Gastrocnemius medialis (tissue), 4 donors: ENCODE data around the gene CERS5. TPM values are rescaled to one million over a fixed set of nuclear protein-coding genes. Genes with fewer than 3 reads are reported as not detected.

ENCODE experiments used
- ATAC-seq, 2 donors: fragments of 150-250 bp; one replicate each; pipeline ENCODE4 v1.9.1; 2016
- DNase-seq, 2 donors: peaks; one replicate each; pipeline ENCODE4 v3.0.0-alpha.2; 2019
- H3K27ac ChIP-seq, 4 donors: fragments of 200-600 bp; sonication (generic); 1 replicate in 1 of 4; 2 replicates in 3 of 4; pipeline ENCODE4 v1.5.1; 2016 to 2018; ENCODE audit warnings: mild to moderate bottlenecking in 2 of 4, moderate library complexity in 1 of 4
- H3K27me3 ChIP-seq, 3 donors: fragments of 200-600 bp; sonication (generic) in 2 of 3; 1 replicate in 1 of 3; 2 replicates in 2 of 3; pipeline versions ENCODE4 v1.5.1 to v1.6.0; 2016 to 2019; ENCODE audit warnings: mild to moderate bottlenecking in 1 of 3, moderate library complexity in 1 of 3
- H3K36me3 ChIP-seq, 2 donors: fragments of 200-600 bp; sonication (generic) in 1 of 2; one replicate each; pipeline ENCODE4 v1.5.1; 2017 to 2018
- H3K4me1 ChIP-seq, 2 donors: fragments of 200-600 bp; sonication (generic) in 1 of 2; one replicate each; pipeline ENCODE4 v1.5.1; 2016 to 2017; ENCODE audit warnings: mild to moderate bottlenecking in 2 of 2
- H3K4me3 ChIP-seq, 4 donors: fragments of 200-600 bp; sonication (generic) in 3 of 4; 1 replicate in 1 of 4; 2 replicates in 3 of 4; pipeline ENCODE4 v1.5.1; 2016 to 2019; ENCODE audit warnings: mild to moderate bottlenecking in 2 of 4
- H3K9me3 ChIP-seq, 3 donors: fragments of 200-600 bp; sonication (generic) in 2 of 3; 1 replicate in 1 of 3; 2 replicates in 2 of 3; pipeline ENCODE4 v1.5.1; 2016 to 2019
- CTCF ChIP-seq, 5 experiments: fragments of 450-650 bp in 3 of 5; fragments of 200-600 bp in 2 of 5; sonication (generic) in 2 of 5; IDR thresholded peaks in 4 of 5; conservative IDR thresholded peaks in 1 of 5; 1 replicate in 4 of 5; 2 replicates in 1 of 5; pipeline ENCODE4 v1.5.1; 2016 to 2019; ENCODE audit warnings: antibody characterized with exemption in 5 of 5, mild to moderate bottlenecking in 3 of 5, moderate library complexity in 3 of 5
- POLR2A ChIP-seq, 2 donors: fragments of 450-650 bp; IDR thresholded peaks; one replicate each; pipeline ENCODE4 v1.6.1; 2017; ENCODE audit warnings: antibody characterized with exemption in 2 of 2, mild to moderate bottlenecking in 2 of 2, moderate library complexity in 2 of 2
- in situ Hi-C, 4 donors: fragments of 200-750 bp; cut with MboI; loops; one replicate each; pipeline versions ENCODE4 v1.15.0 to v1.8.0; 2017; ENCODE audit warnings: low sequenced_read_pairs in 4 of 4
- intact Hi-C: fragments of 100-400 bp; cut with DNase I; formaldehyde crosslinking; loops from one replicate; pipeline ENCODE4 v1.15.1; 2023; ENCODE audit warnings: low total_unique reads
- total RNA-seq, 4 donors: library from RNA; depleted of rRNA; stranded (reverse); fragments of >200 nt; gene quantifications; one replicate each; pipeline versions ENCODE4 v1.1.0 to v1.2.3, GENCODE V29; 2016

The CERS5 gene
- total RNA-seq, 4 donors from 2014 or later = 5.4 to 9.2 (median 7.3) TPM

GRCh38 chr12:50190859-50191258, 23.7 kb upstream of the CERS5 start:
- Histone ChIP-seq H3K4me3 (no peak overlapping the region), H3K27me3 (no peaks in the 10 kb centered on the region), H3K36me3 (peaks cover 0 to 5% of the 10 kb centered on the region in 2 donors), H3K4me1 (peaks cover 9 to 30% of the 10 kb centered on the region in 2 donors), H3K27ac (no peak overlapping the region), H3K9me3 (no peaks in the 10 kb centered on the region)
- TF ChIP-seq CTCF (IDR thresholded peaks at IDR 0.05 in 4 of 5, conservative IDR thresholded peaks at IDR 0.05 in 1 of 5) (no peak), POLR2A (IDR thresholded peaks at IDR 0.05) (no peak)
- intact Hi-C loops (no loop called here), in situ Hi-C loops (no loop called here)
- no peak for DNase-seq
- ATAC-seq = no peak

- TF ChIP-seq CTCF (IDR thresholded peaks at IDR 0.05 in 4 of 5, conservative IDR thresholded peaks at IDR 0.05 in 1 of 5) (no peak), POLR2A (IDR thresholded peaks at IDR 0.05) (no peak)
- Histone ChIP-seq H3K36me3 (peaks cover 0 to 5% of the 10 kb centered on the region in 2 donors), H3K27ac (peak overlapping the region in 1 of 4 donors; percentile 48), H3K9me3 (no peaks in the 10 kb centered on the region), H3K4me1 (peaks cover 5 to 22% of the 10 kb centered on the region in 2 donors), H3K27me3 (no peaks in the 10 kb centered on the region), H3K4me3 (no peak overlapping the region)
- intact Hi-C loops = loop anchor here (5.0 kb wide), 1 partner anchor 123 kb away; no protein-coding TSS in a partner anchor
- no peak for ATAC-seq
- in situ Hi-C loops = no loop called here
- no peak for DNase-seq
Observed at GRCh38 chr12:50188875-50189575, 21.9 kb upstream of the CERS5 start.

- Histone ChIP-seq H3K27ac (peak overlapping the region; percentile 1 to 48 (median 22)), H3K4me1 (peaks cover 5 to 22% of the 10 kb centered on the region in 2 donors)
Observed at GRCh38 chr12:50188241-50188781, 21.1 kb upstream of the CERS5 start.

GRCh38 chr12:50187084-50187900, 20.1 kb upstream of the CERS5 start:
- H3K4me3 ChIP-seq = no peak overlapping the region
- intact Hi-C loops (loop anchor here (5.0 kb wide), 1 partner anchor 125 kb away; no protein-coding TSS in a partner anchor), in situ Hi-C loops (no loop called here)
- no peak for TF ChIP-seq CTCF (IDR thresholded peaks at IDR 0.05 in 4 of 5, conservative IDR thresholded peaks at IDR 0.05 in 1 of 5)
- TF ChIP-seq POLR2A (IDR thresholded peaks at IDR 0.05) = no peak
- no peak for DNase-seq
- no peak for ATAC-seq
- H3K9me3 ChIP-seq = no peaks in the 10 kb centered on the region
- H3K36me3 ChIP-seq = peaks cover 0 to 2% of the 10 kb centered on the region in 2 donors
- peaks cover 5 to 22% of the 10 kb centered on the region in 2 donors for H3K4me1 ChIP-seq
- H3K27ac ChIP-seq = peak overlapping the region; percentile 1 to 35 (median 16)
- no peaks in the 10 kb centered on the region for H3K27me3 ChIP-seq

More at GRCh38 chr12:50188241-50188781, 21.1 kb upstream of the CERS5 start:
- TF ChIP-seq POLR2A (IDR thresholded peaks at IDR 0.05) (no peak), CTCF (IDR thresholded peaks at IDR 0.05 in 4 of 5, conservative IDR thresholded peaks at IDR 0.05 in 1 of 5) (no peak)
- in situ Hi-C loops (no loop called here), intact Hi-C loops (loop anchor here (5.0 kb wide), 1 partner anchor 124 kb away; no protein-coding TSS in a partner anchor)
- Histone ChIP-seq H3K4me3 (no peak overlapping the region), H3K27me3 (no peaks in the 10 kb centered on the region), H3K9me3 (no peaks in the 10 kb centered on the region), H3K36me3 (peaks cover 0 to 5% of the 10 kb centered on the region in 2 donors)
- ATAC-seq = peak; percentile 74 to 82
- peak; percentile 16 to 42 for DNase-seq
